CD4-positive, alpha-beta T cell treated with Interleukin-17A for 4 hours (primary cell): ENCODE data around the gene RHBDL3.
A peak's percentile ranks its signal among the peaks of the same experiment; 100 is the strongest.
"Not testable (repeated sequence)": the region's sequence is repeated elsewhere in the genome, so short reads cannot be mapped to it uniquely, and the experiment has no call there.

Experiments
- DNase-seq: peaks from one replicate; pipeline ENCODE4 v3.0.0-alpha.2; 2020; ENCODE audit warnings: mixed read lengths

RHBDL3 gene

DNA sequence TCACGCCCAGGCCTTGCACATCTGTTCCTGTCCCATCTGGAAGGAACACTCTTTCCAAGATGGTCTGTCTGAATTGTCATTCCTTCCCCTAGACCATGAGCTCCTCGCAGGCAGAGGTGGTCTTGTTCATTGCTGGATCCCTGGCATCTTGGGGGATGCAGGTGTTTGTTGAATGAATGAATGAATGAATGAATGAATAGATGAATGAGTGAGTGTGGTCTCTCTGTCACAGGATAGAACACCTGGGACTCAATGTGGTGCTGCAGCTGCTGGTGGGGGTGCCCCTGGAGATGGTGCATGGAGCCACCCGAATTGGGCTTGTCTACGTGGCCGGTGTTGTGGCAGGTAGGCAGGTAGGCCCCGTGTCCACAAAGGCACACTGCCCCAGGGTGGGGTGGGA lies 32.2 kb downstream of the RHBDL3 start:
- DNase-seq, result no peak

DNA sequence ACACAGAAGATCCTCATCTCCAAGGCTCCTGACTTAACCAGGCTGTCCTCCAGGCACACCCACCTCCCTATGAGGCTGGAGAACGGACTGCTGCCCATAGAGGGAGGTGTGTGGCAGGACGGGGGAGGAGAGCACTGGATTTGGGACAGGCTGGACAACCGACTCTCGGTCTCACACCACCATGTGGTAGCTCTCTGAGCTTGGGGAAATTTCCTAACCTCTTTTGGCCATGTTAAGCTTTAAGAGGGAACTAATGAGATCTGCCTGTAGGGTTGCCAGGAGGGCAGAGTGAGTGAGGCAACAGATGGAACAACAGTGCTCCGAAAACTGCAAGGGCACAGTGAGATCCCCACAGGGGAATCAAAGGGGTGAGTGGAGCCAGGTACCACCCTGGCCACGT lies 32.7 kb downstream of the RHBDL3 start:
- DNase-seq, result no peak

DNA sequence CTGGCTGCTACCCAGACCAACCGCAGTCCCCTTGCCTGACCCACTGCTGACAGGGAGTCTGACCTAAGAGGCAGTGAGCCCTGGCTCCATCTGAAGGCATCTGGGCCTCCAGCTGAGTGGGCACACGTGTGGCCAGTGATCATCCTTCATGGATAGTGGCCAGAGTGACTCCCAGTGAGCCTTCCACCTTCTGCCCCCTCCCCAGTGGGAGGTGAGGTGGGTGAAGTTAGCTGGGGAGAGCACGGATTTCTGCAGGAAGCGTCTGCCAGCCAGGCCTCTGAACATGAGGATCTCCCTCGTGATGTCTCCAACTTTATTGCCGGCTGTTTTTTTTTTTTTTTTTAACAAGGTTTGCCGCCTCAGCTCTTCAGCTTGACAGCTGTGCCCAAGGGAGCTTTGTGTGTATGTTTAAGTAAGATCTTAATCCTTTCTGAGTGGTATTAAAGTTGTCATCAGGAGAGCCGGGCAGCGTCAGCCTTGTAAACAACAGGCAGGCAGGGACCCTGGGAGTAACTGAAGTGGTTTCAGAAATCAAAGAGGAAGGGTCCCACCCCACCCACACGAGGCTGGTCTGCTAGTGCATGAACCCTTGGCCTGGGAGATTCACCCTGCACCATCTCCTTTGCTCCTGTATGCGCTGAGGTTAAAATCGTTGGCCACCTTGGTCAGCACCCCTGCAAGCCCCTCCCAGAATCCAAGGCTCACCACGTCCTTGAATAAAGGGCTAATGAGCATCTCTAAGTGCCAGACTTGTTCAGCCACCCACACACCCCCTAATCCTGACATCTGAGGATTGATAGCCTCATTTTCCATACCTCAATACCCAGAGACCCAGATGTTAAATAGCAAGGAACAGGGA lies 33.3 kb downstream of the RHBDL3 start:
- DNase-seq, result no peak

DNA sequence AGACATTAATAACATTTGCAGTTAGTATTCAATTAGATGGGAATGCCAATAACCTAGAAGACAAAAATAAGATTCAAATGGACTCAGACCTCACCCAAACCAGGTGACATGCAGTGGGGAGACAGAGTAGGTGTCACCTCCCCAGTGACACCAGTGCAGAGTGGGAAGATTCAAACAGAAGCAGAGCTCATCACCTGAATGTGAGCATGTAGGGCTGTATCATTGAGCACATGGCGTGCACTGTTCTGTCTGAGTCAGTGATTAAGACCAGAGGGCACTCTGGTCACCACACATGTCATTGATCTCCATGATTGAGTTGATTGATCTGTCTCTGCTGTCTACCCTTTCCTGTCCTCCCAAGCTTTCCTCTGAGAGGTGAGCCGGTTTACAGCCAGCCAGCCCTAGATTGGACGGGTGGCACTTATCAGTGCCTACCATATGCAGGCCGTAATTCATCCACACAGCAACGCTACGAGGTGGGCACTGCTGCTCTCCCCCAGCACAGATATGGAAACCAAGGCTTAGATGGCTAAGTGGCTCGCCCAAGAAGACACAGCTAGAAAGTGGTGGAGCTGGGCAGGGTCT lies 34.0 kb downstream of the RHBDL3 start:
- DNase-seq, result no peak

DNA sequence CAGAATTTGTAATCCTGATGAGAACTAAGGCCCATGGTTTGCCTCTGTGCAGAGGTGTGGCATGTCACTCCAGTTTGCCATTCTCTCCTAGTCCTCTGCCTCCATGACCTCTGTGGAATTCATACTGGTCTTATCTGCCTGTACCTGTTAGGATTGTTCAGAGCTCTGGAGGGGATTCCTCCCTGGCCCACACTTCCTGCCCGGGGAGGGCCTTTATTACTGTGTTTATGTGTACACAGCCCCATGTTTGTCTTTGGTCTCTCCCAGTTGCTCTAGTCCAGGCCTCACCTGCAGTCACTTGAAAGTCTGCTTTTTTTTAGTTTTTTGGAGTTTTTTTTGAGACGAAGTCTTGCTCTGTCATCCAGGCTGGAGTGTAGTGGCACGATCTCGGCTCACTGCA lies 36.4 kb downstream of the RHBDL3 start:
- DNase-seq, result no peak

- no peak for DNase-seq
Measured at GRCh38 chr17:32302860-32303649, 37.4 kb downstream of the RHBDL3 start.

GRCh38 chr17:32303781-32304288 lies 38.2 kb downstream of the RHBDL3 start:
- no peak for DNase-seq

GRCh38 chr17:32305049-32305448 lies 39.4 kb downstream of the RHBDL3 start:
- DNase-seq, result no peak

- DNase-seq, result no peak
Measured at GRCh38 chr17:32307658-32308057, 42.0 kb downstream of the RHBDL3 start.

DNA sequence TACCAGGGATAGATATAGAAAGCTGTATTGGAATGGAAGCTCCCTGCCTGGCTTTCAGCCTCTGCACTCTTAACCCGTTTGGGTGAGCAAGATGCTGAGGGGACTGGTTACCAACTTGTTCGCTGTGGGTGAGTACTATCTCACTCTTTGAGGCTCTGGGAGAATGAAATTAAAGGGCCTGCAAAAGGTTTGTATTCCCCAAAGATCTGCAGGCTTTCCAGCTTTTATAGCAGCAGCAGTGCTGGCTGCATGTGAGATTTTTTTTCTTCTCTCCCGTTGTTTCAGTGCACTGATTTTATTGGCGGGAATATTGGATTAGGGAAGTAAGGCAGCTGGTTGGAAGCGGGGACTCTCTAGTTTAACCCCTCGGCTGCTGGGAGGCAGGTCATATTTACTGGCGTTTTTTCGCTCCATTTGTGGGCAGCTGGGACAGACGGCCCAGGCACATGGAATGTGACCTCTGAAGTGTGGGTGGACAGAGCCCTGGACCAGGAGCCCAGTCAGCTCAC lies 45.5 kb downstream of the RHBDL3 start:
- no peak for DNase-seq

DNA sequence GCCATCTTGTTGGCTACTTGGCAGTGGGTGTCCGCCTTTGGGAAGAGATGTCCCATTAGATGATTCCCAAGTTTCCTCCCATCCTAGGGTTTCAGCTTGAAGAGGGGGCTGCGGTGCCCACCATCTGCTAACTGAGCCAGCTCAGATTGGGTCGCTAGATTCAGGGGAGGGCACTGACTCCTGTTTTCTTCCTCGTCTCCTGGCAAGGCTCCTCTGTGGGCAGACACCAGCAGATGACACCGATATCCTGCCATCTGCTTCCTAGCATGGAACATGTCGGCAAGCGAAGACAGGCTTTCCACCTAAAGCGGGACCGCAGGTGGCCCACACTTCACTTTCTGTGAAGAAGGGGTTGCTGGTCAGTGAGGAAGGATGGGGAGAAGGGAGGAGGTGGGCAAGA lies 49.0 kb downstream of the RHBDL3 start:
- no peak for DNase-seq

- no peak for DNase-seq
Measured at GRCh38 chr17:32315171-32315570, 49.5 kb downstream of the RHBDL3 start.

DNA sequence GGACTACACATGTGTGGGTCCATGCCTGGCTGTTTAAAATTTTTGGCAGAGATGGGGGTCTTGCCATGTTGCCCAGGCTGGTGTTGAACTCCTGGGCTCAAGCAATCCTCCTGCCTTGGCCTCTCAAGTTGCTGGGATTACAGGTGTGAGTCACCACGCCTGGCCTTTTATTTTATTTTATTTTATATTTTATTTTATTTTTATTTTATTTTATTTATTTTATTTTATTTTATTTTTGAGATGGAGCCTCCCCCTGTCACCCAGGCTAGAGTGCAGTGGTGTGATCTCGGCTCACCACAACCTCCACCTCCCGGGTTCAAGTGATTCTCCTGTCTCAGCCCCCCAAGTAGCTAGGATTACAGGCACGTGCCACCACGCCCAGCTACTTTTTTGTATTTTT lies 51.0 kb downstream of the RHBDL3 start:
- DNase-seq, result not testable (repeated sequence)

GRCh38 chr17:32317353-32317752 lies 51.7 kb downstream of the RHBDL3 start:
- DNase-seq, result no peak

GRCh38 chr17:32318071-32318470 lies 52.4 kb downstream of the RHBDL3 start:
- no peak for DNase-seq

GRCh38 chr17:32319548-32319905 lies 53.9 kb downstream of the RHBDL3 start:
- peak; percentile 78 for DNase-seq

DNA sequence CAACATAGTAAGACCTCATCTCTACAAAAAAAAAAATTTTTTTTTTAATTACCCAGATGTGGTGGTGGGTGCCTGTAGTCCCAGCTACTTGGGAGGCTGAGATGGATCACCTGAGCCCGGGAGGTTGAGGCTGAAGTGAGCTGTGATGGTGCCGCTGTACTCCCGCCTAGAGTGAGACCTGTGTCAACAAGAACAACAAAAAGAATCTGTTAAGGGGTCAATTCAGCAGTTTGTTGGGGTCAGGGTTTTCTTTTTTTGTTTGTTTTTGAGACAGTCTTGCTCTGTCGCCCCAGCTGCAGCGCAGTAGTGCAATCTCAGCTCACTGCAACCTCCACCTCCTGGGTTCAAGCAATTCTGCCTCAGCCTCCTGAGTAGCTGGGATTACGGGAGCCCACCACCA lies 54.4 kb downstream of the RHBDL3 start:
- not testable (repeated sequence) for DNase-seq

- DNase-seq, result no peak
Measured at GRCh38 chr17:32320847-32321246, 55.2 kb downstream of the RHBDL3 start.

DNA sequence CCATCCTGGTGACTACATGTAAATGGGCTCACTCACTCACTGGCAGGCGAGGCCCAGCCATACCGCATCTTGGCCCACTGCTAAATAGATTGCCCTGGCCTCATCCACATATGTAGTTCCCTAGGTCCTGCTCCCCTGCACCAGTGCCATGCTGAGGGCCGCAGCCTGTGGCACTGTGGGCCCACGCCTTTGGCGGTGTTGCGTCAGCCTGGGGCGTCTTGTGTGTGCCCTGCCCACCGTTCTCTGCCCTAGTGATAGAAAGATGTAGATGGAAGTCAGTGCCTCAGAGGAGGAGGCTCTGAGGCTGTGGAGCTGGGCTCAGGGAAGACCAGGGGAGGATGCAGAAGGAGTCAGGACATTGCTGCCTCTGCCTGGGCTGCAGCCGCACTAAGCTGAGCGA lies 57.4 kb downstream of the RHBDL3 start:
- no peak for DNase-seq

- DNase-seq, result peak; percentile 29
Measured at GRCh38 chr17:32323811-32324491, 58.3 kb downstream of the RHBDL3 start.

DNA sequence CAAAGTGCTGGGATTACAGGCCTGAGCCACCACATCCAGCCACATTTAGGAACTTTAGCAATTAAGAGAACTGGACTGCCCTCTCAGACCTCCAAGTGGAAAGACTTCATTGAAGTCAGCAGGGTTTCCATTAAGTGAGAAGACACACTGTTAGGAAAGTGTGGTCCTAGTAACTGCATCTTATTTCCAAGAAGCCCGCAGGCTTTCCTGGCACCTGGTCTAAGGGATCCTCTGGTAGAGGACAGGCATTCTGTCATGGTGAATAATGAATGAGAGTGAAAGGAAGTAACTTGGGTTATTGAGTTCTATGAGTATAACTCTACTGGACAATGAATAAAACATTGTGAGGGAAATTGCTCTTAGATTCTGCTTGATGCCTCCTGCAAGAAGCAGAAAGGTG lies 62.3 kb downstream of the RHBDL3 start:
- DNase-seq, result no peak

DNA sequence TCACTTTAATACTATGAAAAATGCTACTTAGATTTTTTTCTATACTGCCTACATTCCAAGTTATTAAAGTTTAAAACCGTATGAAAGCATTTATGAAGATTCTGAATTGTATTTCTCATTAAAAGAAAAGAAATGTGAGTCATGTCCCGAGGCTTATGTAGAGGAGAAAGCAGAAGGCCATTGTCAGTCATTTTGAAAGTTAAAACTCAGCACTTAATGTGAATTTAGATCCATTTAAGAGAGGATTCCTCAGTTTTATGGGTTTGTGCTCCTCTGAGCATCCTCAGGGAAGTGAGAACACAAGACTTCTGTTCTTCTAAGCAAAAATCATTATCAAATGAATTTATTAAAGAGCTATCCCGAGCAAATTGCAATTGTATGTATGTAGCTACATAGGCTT lies 64.5 kb downstream of the RHBDL3 start:
- DNase-seq, result no peak
